Midbrain (tissue), 1 donor: ENCODE data around the gene PPIA.
"Not testable (repeated sequence)": the region's sequence is repeated elsewhere in the genome, so short reads cannot be mapped to it uniquely, and the experiment has no call there.

Experiments used
- DNase-seq: peaks from one replicate; lab custom pipeline; 2025; lab: John Stamatoyannopoulos, UW

Gene PPIA

GRCh38 chr7:44827567-44827966, 31.1 kb downstream of the PPIA start:
- DNase-seq = no peak

- no peak for DNase-seq
Observed at GRCh38 chr7:44838751-44839150, 42.3 kb downstream of the PPIA start.

GRCh38 chr7:44842675-44843074, 46.2 kb downstream of the PPIA start:
- DNase-seq = not testable (repeated sequence)

GRCh38 chr7:44843440-44843839, 47.0 kb downstream of the PPIA start:
- not testable (repeated sequence) for DNase-seq

- no peak for DNase-seq
Observed at GRCh38 chr7:44845451-44845850, 49.0 kb downstream of the PPIA start.

GRCh38 chr7:44846390-44846789, 49.9 kb downstream of the PPIA start:
- not testable (repeated sequence) for DNase-seq

- DNase-seq = no peak
Observed at GRCh38 chr7:44846816-44847508, 50.5 kb downstream of the PPIA start.

- peak; percentile 88 for DNase-seq
Observed at GRCh38 chr7:44847509-44847919, 51.0 kb downstream of the PPIA start.

- peak; percentile 100 for DNase-seq
Observed at GRCh38 chr7:44847920-44848634, 51.6 kb downstream of the PPIA start, which contains the start of gene H2AZ2. TSS of gene H2AZ2 (minus strand) at chr7:44848087. CDS start at chr7:44847971, 116 bp downstream.

- no peak for DNase-seq
Observed at GRCh38 chr7:44849259-44849884, 52.9 kb downstream of the PPIA start.

GRCh38 chr7:44849885-44850544, 53.5 kb downstream of the PPIA start:
- DNase-seq = no peak

- no peak for DNase-seq
Observed at GRCh38 chr7:44852590-44852989, 56.1 kb downstream of the PPIA start.
